Endothelial cell of umbilical vein (primary cell): ENCODE measurements around the gene TMEM131.

Experiments used
- CTCF ChIP-seq, 2 donors: IDR thresholded peaks; 1 replicate in 1 of 2; 2 replicates in 1 of 2; pipeline ENCODE4 v1.5.1; 2011; ENCODE audit warnings: low read length in 2 of 2, mild to moderate bottlenecking in 2 of 2, moderate library complexity in 2 of 2, control low read depth in 1 of 2, inconsistent platforms in 1 of 2, low read depth in 1 of 2; ENCODE audit not compliant: insufficient read depth in 1 of 2; ENCODE audit errors: extremely low read depth in 1 of 2
- EZH2 ChIP-seq: IDR thresholded peaks from 2 replicates; pipeline ENCODE4 v1.6.1; 2012; ENCODE audit warnings: borderline replicate concordance, low read depth, mild to moderate bottlenecking, moderate library complexity, low read length, inconsistent platforms; ENCODE audit not compliant: severe bottlenecking
- GATA2 ChIP-seq: IDR thresholded peaks from 2 replicates; pipeline ENCODE4 v1.7.0; 2011; ENCODE audit warnings: low read depth, mild to moderate bottlenecking, moderate library complexity, mixed read lengths, low read length; ENCODE audit not compliant: insufficient read length, insufficient read depth
- JUN ChIP-seq: IDR thresholded peaks from 2 replicates; pipeline ENCODE4 v1.6.1; 2011; ENCODE audit warnings: borderline replicate concordance, low read depth; ENCODE audit not compliant: insufficient read length, insufficient read depth
- POLR2A ChIP-seq: IDR thresholded peaks from 2 replicates; pipeline ENCODE4 v1.6.1; 2012; ENCODE audit warnings: low read depth, mild to moderate bottlenecking, control low read depth, low read length
- POLR2AphosphoS5 ChIP-seq: IDR thresholded peaks from 2 replicates; pipeline ENCODE4 v1.6.1; 2012; ENCODE audit warnings: low read depth, mild to moderate bottlenecking, control low read depth, low read length, moderate library complexity; ENCODE audit not compliant: insufficient read depth
- TF ChIP-seq, protein P1 (sequence below): IDR thresholded peaks from 2 replicates; pipeline ENCODE4 v1.6.1; 2011; ENCODE audit not compliant: insufficient read depth, insufficient read length

GRCh38 chr2:98026927-98027522, 31.3 kb upstream of the TMEM131 start:
- TF ChIP-seq GATA2 (no peak), CTCF (IDR thresholded peaks at IDR 0.05; ENCODE audit: extremely low read depth in 1 of 2, insufficient read depth in 1 of 2, low read depth in 1 of 2, low read length in 2 of 2) (no peak), EZH2 (no peak), JUN (no peak), POLR2A (no peak), POLR2AphosphoS5 (no peak)
- TF ChIP-seq, protein P1, sequence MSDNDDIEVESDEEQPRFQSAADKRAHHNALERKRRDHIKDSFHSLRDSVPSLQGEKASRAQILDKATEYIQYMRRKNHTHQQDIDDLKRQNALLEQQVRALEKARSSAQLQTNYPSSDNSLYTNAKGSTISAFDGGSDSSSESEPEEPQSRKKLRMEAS, result no peak
